Subcutaneous abdominal adipose tissue (tissue), 5 donors: ENCODE measurements around the gene LHFPL5.

Source experiments
- H3K27ac ChIP-seq: one replicate; pipeline ENCODE4 v1.7.0; 2013; ENCODE audit warnings: low read depth, mild to moderate bottlenecking, inconsistent platforms, low read length, moderate library complexity
- H3K27me3 ChIP-seq, 5 donors: one replicate each; pipeline ENCODE4 v1.7.0; 2013; ENCODE audit warnings: low read length in 5 of 5, inconsistent platforms in 1 of 5; ENCODE audit not compliant: control insufficient read depth in 5 of 5, insufficient read depth in 4 of 5
- H3K36me3 ChIP-seq, 5 donors: one replicate each; pipeline ENCODE4 v1.7.0; 2013; ENCODE audit warnings: low read length in 5 of 5; ENCODE audit not compliant: control insufficient read depth in 5 of 5, insufficient read depth in 5 of 5
- H3K4me1 ChIP-seq, 5 donors: one replicate each; pipeline ENCODE4 v1.7.0; 2013; ENCODE audit warnings: low read length in 5 of 5, mild to moderate bottlenecking in 3 of 5, moderate library complexity in 1 of 5; ENCODE audit not compliant: control insufficient read depth in 5 of 5, insufficient read depth in 5 of 5
- H3K4me3 ChIP-seq, 5 donors: one replicate each; pipeline ENCODE4 v1.7.0; 2013; ENCODE audit warnings: low read length in 5 of 5, low read depth in 1 of 5
- H3K9ac ChIP-seq, 5 donors: one replicate each; pipeline ENCODE4 v1.7.0; 2013; ENCODE audit warnings: low read length in 5 of 5, mild to moderate bottlenecking in 4 of 5, moderate library complexity in 3 of 5
- H3K9me3 ChIP-seq, 5 donors: one replicate each; pipeline ENCODE4 v1.7.0; 2013; ENCODE audit warnings: low read length in 5 of 5; ENCODE audit not compliant: control insufficient read depth in 5 of 5
- donor health status: healthy.
- donor health status: healthy.
- donor health status: healthy.
- donor health status: healthy.
- donor health status: healthy.

LHFPL5 gene

DNA sequence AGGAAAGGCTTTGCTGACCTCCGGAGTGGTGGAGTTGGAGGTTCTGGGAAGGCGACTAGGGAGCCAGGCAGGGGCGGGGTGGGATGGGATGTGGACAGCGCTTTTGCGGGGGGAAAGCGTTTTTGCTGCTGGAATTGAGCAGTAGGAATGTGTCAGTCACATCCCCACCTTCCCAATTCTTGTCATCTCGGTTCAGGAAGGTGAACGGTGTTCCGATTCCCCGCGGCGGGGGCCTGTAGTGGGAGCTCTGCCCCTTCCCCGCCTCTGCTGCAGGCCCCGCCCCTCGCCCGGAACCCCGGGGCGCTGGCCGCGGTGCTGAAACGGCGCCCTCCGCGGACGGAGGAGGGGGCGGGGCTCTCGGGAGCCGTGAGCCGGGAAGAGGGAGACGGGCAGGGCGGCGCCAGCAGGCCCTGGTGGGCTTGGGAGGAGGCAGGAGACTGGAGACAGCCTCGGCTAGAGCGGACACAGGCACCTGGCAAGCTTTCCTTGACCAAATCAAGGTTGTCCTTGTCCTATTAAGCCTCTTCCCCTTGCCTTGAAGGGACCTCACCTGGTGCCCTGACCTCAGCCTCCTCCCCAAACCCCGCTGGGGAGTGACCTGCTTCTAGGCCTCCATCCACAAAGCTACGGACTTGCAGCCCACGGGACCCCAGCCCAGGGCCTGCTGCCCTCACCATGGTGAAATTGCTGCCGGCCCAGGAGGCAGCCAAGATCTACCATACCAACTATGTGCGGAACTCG lies at the start of gene LHFPL5:
TSS of gene LHFPL5 (plus strand) at position 357 of the 741 bp plus-strand sequence. CDS start at position 676, 319 bp downstream.
- H3K27ac ChIP-seq = no peak within 1 kb of the TSS
- H3K9me3 ChIP-seq = peaks cover 0 to 2% (median 0%) of the 10 kb centered on the region in 5 donors
- no peaks in the 10 kb centered on the region for H3K36me3 ChIP-seq
- H3K9ac ChIP-seq = no peak within 1 kb of the TSS
- H3K4me1 ChIP-seq = peaks cover 0 to 8% (median 6%) of the 10 kb centered on the region in 5 donors
- peak within 1 kb of the TSS in 3 of 5 donors; percentile 28 to 53 (median 51) for H3K4me3 ChIP-seq
- H3K27me3 ChIP-seq = peaks cover 0 to 12% (median 6%) of the 10 kb centered on the region in 5 donors

DNA sequence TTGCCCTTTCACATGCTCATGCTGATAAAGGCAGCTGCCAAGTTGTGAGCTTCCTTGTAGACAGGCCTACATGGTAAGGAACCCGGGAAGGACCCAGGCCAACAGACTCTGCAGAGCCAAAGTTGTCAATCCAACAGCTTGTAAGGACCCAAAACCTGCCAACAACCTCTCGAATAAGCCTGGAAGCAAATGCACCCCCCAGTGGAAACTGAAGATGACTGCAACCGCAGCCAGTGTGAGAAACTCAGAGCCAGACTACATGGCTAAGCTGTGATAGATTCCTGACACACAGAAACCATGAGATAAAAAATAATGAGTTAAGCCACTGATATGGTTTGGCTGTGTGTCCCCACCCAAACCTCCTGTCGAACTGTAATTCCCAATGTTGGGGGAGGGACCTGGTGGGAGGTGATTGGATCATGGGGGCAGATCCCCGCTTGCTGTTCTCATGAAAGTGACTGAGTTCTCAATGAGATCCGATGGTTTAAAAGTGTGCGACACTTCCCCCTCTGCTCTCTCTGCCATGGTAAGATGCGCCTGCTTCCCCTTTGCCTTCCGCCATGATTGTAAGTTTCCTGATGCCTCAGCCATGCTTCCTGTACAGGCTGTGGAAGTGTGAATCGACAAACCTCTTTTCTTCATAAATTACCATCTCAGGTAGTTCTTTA lies 47.6 kb upstream of the LHFPL5 start:
- peaks cover 0 to 13% (median 8%) of the 10 kb centered on the region in 5 donors for H3K27me3 ChIP-seq
- no peaks in the 10 kb centered on the region for H3K9me3 ChIP-seq
- no peak overlapping the region for H3K4me3 ChIP-seq
- H3K36me3 ChIP-seq = no peaks in the 10 kb centered on the region
- no peak overlapping the region for H3K27ac ChIP-seq
- H3K9ac ChIP-seq = no peak overlapping the region
- no peaks in the 10 kb centered on the region for H3K4me1 ChIP-seq

DNA sequence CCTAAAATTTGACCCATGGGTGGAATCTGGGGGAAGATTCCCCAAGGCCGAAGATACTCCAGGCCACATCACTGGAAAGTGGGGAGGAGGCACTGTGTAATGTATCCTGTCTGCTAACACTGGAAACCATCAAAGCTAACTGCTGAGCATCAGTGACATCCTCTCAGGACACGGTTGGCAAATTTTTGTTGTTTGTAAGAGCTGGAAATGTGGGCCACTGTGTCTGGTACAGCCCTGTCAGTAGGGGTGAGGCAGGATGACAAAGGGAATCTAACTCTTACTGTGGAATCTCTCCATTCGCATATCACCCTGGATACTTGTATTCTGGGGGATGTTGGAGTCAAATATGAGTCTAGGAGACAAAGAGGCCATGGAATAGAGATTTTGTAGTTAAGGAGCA lies 45.7 kb upstream of the LHFPL5 start:
- H3K9ac ChIP-seq = no peak overlapping the region
- no peak overlapping the region for H3K4me3 ChIP-seq
- H3K36me3 ChIP-seq = no peaks in the 10 kb centered on the region
- no peak overlapping the region for H3K27ac ChIP-seq
- no peaks in the 10 kb centered on the region for H3K4me1 ChIP-seq
- no peaks in the 10 kb centered on the region for H3K9me3 ChIP-seq
- peaks cover 2 to 27% (median 20%) of the 10 kb centered on the region in 5 donors for H3K27me3 ChIP-seq

DNA sequence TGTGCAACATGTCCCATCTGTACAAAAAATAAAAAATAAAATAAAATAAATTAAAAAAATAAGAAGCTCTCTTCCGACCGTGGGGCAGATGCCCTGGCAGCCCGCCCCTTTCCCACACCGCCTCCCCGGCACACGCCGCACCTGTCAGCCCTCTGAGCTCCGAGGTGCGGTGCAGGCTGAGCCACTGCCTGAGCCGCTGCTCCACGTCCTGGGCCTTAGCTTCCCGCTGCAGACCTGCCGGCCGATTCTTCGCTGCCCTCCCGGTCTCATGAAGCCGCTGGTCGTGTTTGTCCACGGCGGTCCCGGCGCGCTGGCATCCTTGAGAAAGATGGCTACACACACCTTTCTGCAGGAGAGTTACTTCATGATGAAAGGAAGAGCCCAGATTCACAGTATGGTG lies 39.4 kb upstream of the LHFPL5 start:
- no peaks in the 10 kb centered on the region for H3K36me3 ChIP-seq
- no peak overlapping the region for H3K27ac ChIP-seq
- H3K9me3 ChIP-seq = no peaks in the 10 kb centered on the region
- H3K4me1 ChIP-seq = no peaks in the 10 kb centered on the region
- H3K9ac ChIP-seq = no peak overlapping the region
- H3K27me3 ChIP-seq = peaks cover 2 to 20% (median 13%) of the 10 kb centered on the region in 5 donors
- no peak overlapping the region for H3K4me3 ChIP-seq

DNA sequence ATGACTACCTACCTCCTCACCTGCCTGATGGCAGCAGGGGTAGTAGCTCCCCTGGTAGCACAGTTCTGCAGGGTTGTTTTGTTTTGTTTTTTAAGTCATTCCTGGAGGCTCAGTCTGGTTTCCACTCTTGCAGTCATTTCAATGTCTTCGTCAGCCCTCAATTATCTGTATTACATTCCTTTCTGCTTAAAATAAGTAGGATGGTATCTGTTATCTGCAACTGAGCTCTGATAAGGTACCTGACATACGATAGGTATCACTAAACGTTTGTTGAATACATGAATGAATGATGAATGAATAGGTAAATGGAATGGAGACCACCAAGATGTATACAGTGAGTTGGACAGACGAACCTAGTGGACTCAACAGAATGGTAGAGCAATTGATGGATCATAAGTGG lies 35.9 kb upstream of the LHFPL5 start:
- no peaks in the 10 kb centered on the region for H3K9me3 ChIP-seq
- peaks cover under 1 to 17% (median 16%) of the 10 kb centered on the region in 5 donors for H3K27me3 ChIP-seq
- H3K9ac ChIP-seq = no peak overlapping the region
- H3K4me1 ChIP-seq = no peaks in the 10 kb centered on the region
- no peak overlapping the region for H3K4me3 ChIP-seq
- H3K36me3 ChIP-seq = no peaks in the 10 kb centered on the region
- no peak overlapping the region for H3K27ac ChIP-seq

DNA sequence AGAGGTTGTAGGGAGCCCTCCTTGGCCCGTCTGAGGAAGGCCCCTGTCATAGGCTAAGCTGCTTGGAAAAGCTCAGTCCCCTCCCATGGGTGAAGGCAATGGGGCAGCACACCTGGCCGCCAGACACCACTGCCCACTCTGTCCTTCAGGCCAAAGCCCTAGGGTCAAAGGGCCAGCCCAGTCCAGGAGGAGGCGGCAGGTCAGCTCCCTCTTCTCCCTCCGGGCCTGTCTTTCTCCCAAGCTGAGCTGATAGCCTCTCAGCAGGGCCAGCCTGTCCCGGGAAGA lies 33.9 kb upstream of the LHFPL5 start:
- H3K27ac ChIP-seq = no peak overlapping the region
- H3K36me3 ChIP-seq = no peaks in the 10 kb centered on the region
- H3K9ac ChIP-seq = no peak overlapping the region
- no peaks in the 10 kb centered on the region for H3K9me3 ChIP-seq
- H3K27me3 ChIP-seq = peaks cover 0 to 24% (median 14%) of the 10 kb centered on the region in 5 donors
- H3K4me1 ChIP-seq = peaks cover 0 to 3% (median 3%) of the 10 kb centered on the region in 5 donors
- no peak overlapping the region for H3K4me3 ChIP-seq

DNA sequence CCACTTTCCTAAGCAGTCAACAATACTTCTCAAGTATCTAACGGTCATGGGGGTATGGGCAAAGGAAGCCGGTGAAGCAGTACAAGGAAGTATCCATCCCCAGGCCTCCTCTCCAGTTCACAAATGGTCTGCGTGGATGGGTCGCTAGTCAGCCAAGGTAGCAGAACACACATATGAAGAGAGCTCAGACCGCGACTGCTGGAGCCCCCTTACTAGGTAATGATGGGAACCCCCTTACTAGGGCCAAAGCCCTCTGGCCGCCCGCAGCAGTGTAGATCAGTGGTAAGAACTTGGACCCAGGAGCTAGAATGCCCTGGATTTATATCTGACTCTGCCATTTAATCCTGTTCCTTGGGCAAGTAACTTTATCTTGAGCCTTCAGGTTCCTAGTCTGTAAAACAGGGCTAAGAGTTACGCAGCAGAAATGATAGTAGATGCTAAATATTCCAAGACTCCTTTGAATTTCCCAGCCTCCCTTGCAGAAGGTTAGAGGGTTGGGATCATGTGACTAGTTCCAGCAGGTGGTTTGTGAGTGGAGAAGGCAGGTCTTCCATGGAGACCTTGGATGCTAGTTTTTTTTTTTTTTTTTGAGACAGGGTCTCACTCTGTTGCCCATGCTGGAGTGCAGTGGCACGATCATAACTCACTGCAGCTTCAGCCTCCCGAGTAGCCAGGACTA lies 30.9 kb upstream of the LHFPL5 start:
- no peaks in the 10 kb centered on the region for H3K36me3 ChIP-seq
- H3K27ac ChIP-seq = no peak overlapping the region
- peaks cover 0 to 10% (median 7%) of the 10 kb centered on the region in 5 donors for H3K4me1 ChIP-seq
- H3K27me3 ChIP-seq = peaks cover 3 to 34% (median 19%) of the 10 kb centered on the region in 5 donors
- H3K9ac ChIP-seq = no peak overlapping the region
- no peaks in the 10 kb centered on the region for H3K9me3 ChIP-seq
- H3K4me3 ChIP-seq = no peak overlapping the region

DNA sequence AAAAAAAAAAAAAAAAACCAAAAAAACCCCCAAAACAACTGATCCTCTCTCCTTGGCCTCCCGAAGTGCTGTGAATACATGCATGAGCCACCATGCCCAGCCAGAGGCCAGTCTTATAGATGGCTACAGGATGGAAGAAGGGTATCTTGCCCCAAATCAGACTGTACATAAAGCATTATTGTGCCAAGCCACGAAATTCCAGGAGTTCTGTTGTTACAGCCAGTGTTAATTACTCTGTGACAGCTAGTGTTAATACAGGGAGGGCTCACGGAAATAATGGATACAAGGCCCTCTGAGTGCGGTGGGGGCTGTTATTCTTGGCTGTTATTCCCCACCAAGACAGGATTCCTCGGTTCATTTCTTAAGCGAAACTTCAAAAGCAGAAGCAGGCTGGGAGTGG lies 30.1 kb upstream of the LHFPL5 start:
- Histone ChIP-seq H3K27ac (no peak overlapping the region), H3K4me3 (no peak overlapping the region), H3K9ac (no peak overlapping the region), H3K9me3 (no peaks in the 10 kb centered on the region), H3K27me3 (peaks cover 3 to 34% (median 19%) of the 10 kb centered on the region in 5 donors), H3K4me1 (peaks cover 0 to 10% (median 7%) of the 10 kb centered on the region in 5 donors), H3K36me3 (no peaks in the 10 kb centered on the region)

DNA sequence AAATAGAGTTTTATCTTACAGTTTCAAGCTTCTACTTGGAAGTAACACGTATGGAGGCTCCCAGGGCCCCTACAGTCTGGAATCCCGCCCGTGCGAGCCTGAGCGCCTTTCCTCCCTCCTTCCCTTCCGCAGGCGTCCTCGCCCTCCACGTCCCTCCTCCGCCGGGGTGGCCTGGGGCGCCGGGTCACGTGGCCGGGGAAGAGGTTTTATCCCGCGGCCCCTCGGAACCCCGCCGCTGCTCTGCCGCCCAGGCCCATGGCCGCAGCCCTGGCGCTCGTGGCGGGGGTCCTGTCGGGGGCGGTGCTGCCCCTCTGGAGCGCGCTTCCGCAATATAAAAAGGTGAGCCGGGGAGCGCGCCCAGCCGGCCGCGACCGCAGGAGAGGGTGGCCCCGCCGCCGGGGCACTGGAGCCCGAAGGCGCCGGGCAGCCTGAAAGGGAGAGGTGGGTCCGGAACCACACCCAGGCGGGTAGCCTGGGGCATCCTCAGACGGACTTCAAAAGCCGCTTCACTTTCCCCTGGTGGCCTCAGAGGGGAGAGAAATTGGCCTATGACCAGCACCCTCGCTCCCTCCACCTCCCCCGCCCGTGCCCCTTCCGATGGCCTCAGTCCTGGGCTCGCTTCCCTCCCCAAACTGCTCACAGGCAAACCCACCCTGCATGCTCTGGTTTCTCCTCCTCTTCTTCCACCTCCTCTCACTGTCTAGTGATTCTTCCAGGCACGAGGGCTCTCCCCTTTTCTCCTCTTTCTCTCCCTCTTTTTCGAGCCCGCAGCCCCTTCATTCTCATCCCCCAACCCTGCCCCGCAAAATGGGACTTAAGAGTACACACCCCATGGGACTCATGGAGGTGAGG lies 28.6 kb upstream of the LHFPL5 start, which contains the start of gene CLPSL2:
TSS of gene CLPSL2 (plus strand) at position 235 of the 852 bp plus-strand sequence. CDS start at position 256, 21 bp downstream.
- Histone ChIP-seq H3K27ac (no peak within 1 kb of the TSS), H3K9me3 (no peaks in the 10 kb centered on the region), H3K36me3 (no peaks in the 10 kb centered on the region), H3K9ac (no peak within 1 kb of the TSS), H3K4me3 (peak within 1 kb of the TSS in 4 of 5 donors; percentile 2 to 53 (median 46)), H3K27me3 (peaks cover 3 to 29% (median 19%) of the 10 kb centered on the region in 5 donors), H3K4me1 (peaks cover 0 to 10% (median 7%) of the 10 kb centered on the region in 5 donors)
